HG02840 (cell line): ENCODE measurements around the gene TAS2R19.
"Not testable (repeated sequence)": the region's sequence is repeated elsewhere in the genome, so short reads cannot be mapped to it uniquely, and the experiment has no call there.

Experiments
- ATAC-seq: cut with Tn5 transposase; IDR thresholded peaks from one replicate; pipeline ENCODE4 v1.9.1; 2021; ENCODE audit warnings: mild to moderate bottlenecking, moderate library complexity, moderate number of reproducible peaks; ENCODE audit not compliant: unreplicated experiment, low FRiP score

TAS2R19 gene

GRCh38 chr12:11022520-11022919 lies at the start of gene TAS2R19:
Gene TAS2R19, minus strand, starts transcription at chr12:11022620. Its CDS starts 49 bp downstream, at chr12:11022571.
- no peak for ATAC-seq

DNA sequence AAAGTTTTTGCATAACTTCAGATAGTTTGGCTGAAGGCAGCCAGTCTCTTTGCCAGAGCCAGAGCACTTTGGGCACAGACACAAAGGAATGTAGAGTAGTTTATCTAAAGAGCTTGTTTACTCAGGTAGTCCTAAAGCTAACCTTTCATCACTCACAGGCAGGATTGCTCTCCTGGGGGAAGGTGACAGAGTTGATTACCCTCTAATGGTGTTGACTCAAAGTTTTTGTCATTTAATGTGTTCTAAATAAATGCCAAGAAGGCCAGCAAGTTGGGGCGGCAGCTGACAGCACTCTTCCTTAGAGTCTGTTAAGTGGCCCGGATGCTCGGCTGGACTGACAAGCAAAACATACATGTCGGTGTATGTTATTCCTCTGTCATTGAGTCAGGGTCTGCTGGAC lies 49.0 kb upstream of the TAS2R19 start:
- ATAC-seq, result no peak

GRCh38 chr12:11070999-11071398 lies 48.6 kb upstream of the TAS2R19 start:
- no peak for ATAC-seq

GRCh38 chr12:11069854-11070365 lies 47.5 kb upstream of the TAS2R19 start:
- ATAC-seq, result no peak

- ATAC-seq, result no peak
Observed at GRCh38 chr12:11067514-11067913, 45.1 kb upstream of the TAS2R19 start.

GRCh38 chr12:11062194-11062593 lies 39.8 kb upstream of the TAS2R19 start, which contains the start of gene TAS2R46:
Gene TAS2R46, minus strand, starts transcription at chr12:11062294. Its CDS starts 0 bp downstream, at chr12:11062294.
- not testable (repeated sequence) for ATAC-seq

DNA sequence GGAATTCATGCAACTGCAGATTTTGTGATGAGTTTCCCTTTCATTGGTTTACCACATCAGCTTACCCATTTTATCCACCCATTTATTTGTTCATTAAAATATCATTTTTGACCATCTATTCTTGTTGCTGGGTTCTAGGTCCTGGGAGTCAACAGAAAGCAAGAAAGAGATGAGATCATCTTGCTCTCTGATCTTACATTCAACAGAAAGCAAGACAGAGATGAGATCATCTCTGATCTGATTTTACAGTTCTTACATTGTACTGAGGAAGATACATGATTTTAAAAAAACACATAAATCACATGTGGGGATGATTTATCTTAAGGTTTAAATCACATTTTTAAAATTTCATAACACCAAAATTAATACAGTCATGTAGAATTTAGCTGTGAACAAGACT lies 37.4 kb upstream of the TAS2R19 start:
- ATAC-seq, result no peak

DNA sequence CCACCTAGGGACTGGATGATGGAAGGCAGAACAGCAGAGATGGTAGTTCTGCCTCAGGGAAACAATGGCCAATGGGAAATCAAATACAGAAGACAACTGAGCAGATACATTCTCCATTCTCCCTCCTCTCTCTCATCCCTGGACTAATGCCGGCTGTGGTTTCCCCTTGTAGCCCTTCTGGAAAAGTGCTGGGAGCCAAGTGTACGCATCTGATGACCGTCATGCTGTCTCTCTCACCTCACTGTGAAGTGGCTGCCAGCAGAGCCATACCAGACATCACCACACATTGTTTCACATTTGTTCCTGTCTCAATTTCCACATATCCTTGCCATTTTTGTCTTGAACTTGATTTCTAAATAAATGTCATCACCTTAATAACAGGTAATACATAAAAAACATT lies 36.6 kb upstream of the TAS2R19 start:
- no peak for ATAC-seq

DNA sequence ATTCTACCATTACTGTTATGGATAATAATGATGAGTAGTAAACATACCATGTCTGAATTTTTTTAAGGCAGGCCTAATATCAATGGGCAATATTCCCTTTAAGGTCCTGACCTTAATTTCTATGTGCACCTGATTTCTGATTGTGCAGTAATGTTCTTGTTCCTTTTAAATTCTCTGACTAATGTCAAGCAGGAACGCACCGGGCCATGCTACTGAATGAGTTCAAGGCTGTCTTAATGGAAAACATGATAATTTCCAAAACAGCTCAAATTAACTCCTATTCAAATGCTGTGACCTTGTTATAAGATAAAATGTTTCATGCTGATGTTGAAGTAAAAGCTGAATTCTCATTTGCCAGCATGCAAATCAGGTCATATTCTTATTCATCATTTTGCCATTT lies 32.9 kb upstream of the TAS2R19 start:
- no peak for ATAC-seq

- ATAC-seq, result not testable (repeated sequence)
Observed at GRCh38 chr12:11049806-11050531, 27.5 kb upstream of the TAS2R19 start.

DNA sequence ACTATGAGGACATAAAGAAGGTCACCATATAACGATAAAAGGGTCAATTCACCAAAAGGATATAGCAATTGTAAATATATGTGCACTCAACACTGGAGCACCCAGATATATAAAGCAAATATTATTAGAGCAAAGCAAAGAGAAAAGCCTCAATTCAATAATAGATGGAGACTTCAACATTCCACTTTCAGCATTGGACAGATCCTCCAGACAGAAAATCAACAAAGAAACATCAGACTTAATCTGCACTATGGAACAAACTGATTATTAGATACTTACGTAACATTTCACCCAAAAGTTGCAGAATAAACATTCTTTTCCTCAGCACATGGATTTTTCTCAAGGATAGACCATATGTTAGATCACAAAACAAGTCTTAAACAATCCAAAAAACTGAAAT lies 18.9 kb upstream of the TAS2R19 start:
- not testable (repeated sequence) for ATAC-seq

- no peak for ATAC-seq
Observed at GRCh38 chr12:11040162-11040561, 17.7 kb upstream of the TAS2R19 start.

DNA sequence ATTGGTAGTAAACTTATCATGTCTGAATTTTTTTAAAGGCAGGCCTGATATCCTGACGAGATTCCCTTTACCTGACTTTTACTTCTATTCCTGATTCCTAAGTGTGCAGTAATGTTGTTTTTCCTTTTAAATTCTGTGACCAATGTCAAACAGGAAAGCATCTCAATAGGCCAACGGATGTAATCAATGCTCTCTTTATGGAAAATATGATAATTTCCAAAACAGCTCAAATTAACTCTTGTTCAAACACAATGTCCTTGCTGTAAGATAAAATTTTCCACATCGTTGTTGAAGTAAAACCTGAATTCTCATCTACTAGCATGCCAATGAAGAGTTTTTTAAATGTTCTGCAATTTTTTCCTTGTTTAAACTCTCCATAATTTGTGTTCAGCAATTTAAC lies 16.8 kb upstream of the TAS2R19 start:
- ATAC-seq, result no peak

GRCh38 chr12:11033959-11034358 lies 11.5 kb upstream of the TAS2R19 start:
- peak; percentile 56 for ATAC-seq

GRCh38 chr12:11031307-11031706 lies 8.9 kb upstream of the TAS2R19 start, which contains the start of gene TAS2R31:
Gene TAS2R31, minus strand, starts transcription at chr12:11031407. Its CDS starts 72 bp downstream, at chr12:11031335.
- ATAC-seq, result no peak

GRCh38 chr12:11026118-11026517 lies 3.7 kb upstream of the TAS2R19 start:
- no peak for ATAC-seq

DNA sequence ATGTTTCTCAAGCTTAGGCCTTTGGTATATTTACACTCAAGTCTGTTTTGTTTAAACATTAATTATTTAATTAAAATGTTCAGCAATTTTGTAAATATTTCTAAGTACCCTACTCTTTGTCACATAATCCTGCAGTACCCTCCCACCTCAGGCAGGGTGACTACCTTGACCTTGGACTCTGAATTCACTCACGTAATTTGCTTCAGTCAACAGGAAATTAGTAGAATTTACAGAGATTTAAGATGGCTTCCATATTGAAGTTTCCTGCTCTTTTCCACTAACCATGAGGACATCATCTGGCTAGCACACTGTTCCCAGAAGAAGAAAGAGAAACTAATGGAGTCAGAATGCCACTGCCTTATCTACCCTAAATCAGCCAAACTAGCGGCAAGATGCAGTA lies 967 bp upstream of the TAS2R19 start:
- no peak for ATAC-seq

DNA sequence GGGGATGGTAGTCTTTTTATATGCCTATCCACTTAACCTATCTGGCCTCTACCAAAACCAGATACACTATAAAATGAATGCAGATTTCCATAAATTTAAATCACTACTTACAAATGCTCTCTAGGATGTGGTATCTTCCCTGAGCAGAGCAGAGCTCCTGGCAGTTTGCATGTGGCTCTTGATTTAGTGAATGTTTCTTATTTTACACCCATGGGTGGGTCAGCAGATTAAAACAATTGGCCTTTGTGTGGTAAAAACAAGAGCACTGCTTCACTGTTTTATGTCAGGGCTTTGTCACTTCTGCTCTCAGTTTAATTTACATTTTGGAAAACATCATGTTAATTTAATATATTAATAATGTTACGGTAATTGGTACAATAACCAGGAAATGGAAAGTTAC lies 5.5 kb downstream of the TAS2R19 start:
- no peak for ATAC-seq

DNA sequence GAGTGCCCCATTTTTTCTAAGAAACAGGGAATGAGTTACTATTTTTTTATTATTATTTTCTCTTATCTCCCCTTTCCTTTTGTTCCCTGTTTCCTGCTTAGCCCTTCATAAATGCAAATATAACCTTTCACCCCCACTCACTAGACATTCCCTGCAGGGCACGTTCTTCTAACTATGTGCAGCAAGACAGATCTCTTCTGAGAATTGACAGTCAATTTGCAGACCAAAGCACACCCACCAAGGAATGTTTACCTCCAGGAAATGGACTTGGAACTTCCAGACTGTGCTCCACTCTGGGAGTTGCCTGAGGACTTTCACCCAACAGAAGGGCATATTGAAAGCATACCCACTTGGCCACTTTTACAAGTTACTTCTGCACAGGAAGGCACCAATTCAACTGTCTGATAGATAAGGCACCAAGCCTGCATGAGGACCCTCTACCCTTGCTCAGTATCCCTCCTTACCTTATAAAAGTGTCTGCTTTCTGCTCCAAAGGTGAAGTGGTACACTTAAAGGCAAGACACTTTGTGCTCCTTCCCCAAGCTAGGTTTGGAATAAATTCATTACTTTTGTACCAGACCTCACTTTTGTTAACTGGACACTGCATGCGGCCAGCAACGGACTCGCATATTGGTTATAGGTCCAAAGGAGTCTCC lies 6.5 kb downstream of the TAS2R19 start:
- no peak for ATAC-seq

GRCh38 chr12:11014234-11014633 lies 8.2 kb downstream of the TAS2R19 start:
- ATAC-seq, result no peak

GRCh38 chr12:11007608-11008007 lies 14.8 kb downstream of the TAS2R19 start:
- no peak for ATAC-seq

- no peak for ATAC-seq
Observed at GRCh38 chr12:10998204-10998603, 24.2 kb downstream of the TAS2R19 start, which contains the start of gene TAS2R20. Gene TAS2R20, minus strand, starts transcription at chr12:10998304. Its CDS starts 429 bp downstream, at chr12:10997875.
